Activated CD8-positive, alpha-beta memory T cell treated with anti-CD3 and anti-CD28 coated beads, Interleukin-2, amount 10 ng/mL, durations not matched to agents 7 days and 5 days (primary cell): ENCODE results near the gene EPPIN. TPM values are rescaled to one million over a fixed set of nuclear protein-coding genes. Genes with fewer than 3 reads are reported as not detected.
A peak's percentile ranks its signal among the peaks of the same experiment; 100 is the strongest.
"Not testable (repeated sequence)": the region's sequence is repeated elsewhere in the genome, so short reads cannot be mapped to it uniquely, and the experiment has no call there.

Experiments used
- ATAC-seq: fragments of 150-1000 bp; cut with Tn5 transposase; one replicate; pipeline ENCODE4 v1.10.0; 2021; ENCODE audit warnings: moderate library complexity
- CTCF ChIA-PET: fragments of 350-600 bp; sonication (Branson Sonifier 250); formaldehyde crosslinking; loops from one replicate; lab custom pipeline; 2021; ENCODE audit warnings: antibody characterized with exemption; lab: Charles Lee
- DNase-seq: peaks from one replicate; pipeline ENCODE4 v3.0.0-alpha.2; 2020
- H3K27ac Mint-ChIP-seq: one replicate; pipeline ENCODE4 v1.8.0; 2021; ENCODE audit warnings: mild to moderate bottlenecking, mixed read lengths
- H3K27me3 Mint-ChIP-seq: one replicate; pipeline ENCODE4 v1.8.0; 2021; ENCODE audit warnings: mixed read lengths
- H3K36me3 Mint-ChIP-seq: one replicate; pipeline ENCODE4 v1.8.0; 2021; ENCODE audit warnings: mild to moderate bottlenecking, mixed read lengths
- H3K4me1 Mint-ChIP-seq: one replicate; pipeline ENCODE4 v1.8.0; 2021; ENCODE audit warnings: mixed read lengths
- H3K4me3 Mint-ChIP-seq: one replicate; pipeline ENCODE4 v1.8.0; 2021; ENCODE audit warnings: mild to moderate bottlenecking, moderate library complexity, mixed read lengths
- H3K9me3 Mint-ChIP-seq: one replicate; pipeline ENCODE4 v1.8.0; 2022; ENCODE audit warnings: low read depth, mixed read lengths
- total RNA-seq, 2 experiments: library from RNA; stranded (reverse); gene quantifications; one replicate each; pipeline ENCODE4 v1.2.3, GENCODE V29; 2021

The EPPIN gene
- total RNA-seq: not detected

- Mint-ChIP-seq H3K4me3 (no peak within 1 kb of the TSS), H3K4me1 (no peaks in the 10 kb centered on the region), H3K36me3 (no peaks in the 10 kb centered on the region), H3K27me3 (peaks cover 35% of the 10 kb centered on the region), H3K9me3 (no peaks in the 10 kb centered on the region), H3K27ac (no peak within 1 kb of the TSS)
- CTCF ChIA-PET: no interaction called here
- ATAC-seq: no peak
- no peak for DNase-seq
Measured at GRCh38 chr20:45547206-45547770, at the start of gene EPPIN. TSS of gene EPPIN (minus strand) at chr20:45547401. CDS start at chr20:45547357, 44 bp downstream.

- DNase-seq (no peak), ATAC-seq (no peak)
- CTCF ChIA-PET: interaction anchor here (1.7 kb wide), 1 partner anchor 176 kb away, joined by 6 read pairs; no protein-coding TSS in a partner anchor
- H3K4me1 Mint-ChIP-seq: no peaks in the 10 kb centered on the region
- H3K27me3 Mint-ChIP-seq: peaks cover 43% of the 10 kb centered on the region
- H3K36me3 Mint-ChIP-seq: no peaks in the 10 kb centered on the region
- no peak overlapping the region for H3K27ac Mint-ChIP-seq
- no peaks in the 10 kb centered on the region for H3K9me3 Mint-ChIP-seq
- no peak overlapping the region for H3K4me3 Mint-ChIP-seq
Measured at GRCh38 chr20:45595235-45595634, 48.0 kb upstream of the EPPIN start.

GRCh38 chr20:45593498-45593897, 46.3 kb upstream of the EPPIN start:
- CTCF ChIA-PET: interaction anchor here (1.8 kb wide), 1 partner anchor 177 kb away, joined by 10 read pairs; no protein-coding TSS in a partner anchor
- H3K36me3 Mint-ChIP-seq: no peaks in the 10 kb centered on the region
- H3K9me3 Mint-ChIP-seq: no peaks in the 10 kb centered on the region
- no peak overlapping the region for H3K27ac Mint-ChIP-seq
- peaks cover 48% of the 10 kb centered on the region for H3K27me3 Mint-ChIP-seq
- no peaks in the 10 kb centered on the region for H3K4me1 Mint-ChIP-seq
- DNase-seq: no peak
- ATAC-seq: no peak
- H3K4me3 Mint-ChIP-seq: no peak overlapping the region

DNA sequence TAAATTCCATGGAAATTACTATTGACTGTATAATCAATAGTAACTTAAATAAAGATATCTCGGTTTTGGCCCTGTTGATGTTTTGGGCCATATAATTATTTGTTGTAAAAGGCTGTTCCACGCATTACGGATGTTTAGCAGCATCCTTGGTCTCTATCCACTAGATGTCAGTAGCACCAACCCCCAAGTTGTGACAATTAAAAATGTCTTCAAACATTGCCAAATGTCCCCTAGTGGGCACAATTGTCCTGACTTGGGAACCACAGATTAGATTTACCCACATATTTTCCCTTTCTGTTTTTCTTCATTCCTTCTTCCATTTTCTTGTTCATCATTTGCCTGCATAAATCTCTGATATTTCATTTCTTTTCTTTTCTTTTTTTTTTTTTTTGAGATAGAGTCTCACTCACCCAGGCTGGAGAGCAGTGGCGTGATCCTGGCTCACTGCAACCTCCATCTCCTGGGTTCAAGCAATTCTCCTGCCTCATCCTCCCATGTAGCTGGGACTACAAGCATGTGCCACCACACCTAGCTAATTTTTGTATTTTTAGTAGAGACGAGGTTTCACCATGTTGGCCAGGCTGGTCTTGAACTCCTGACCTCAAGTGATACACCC, 45.5 kb upstream of the EPPIN start:
- CTCF ChIA-PET: interaction anchor here (1.1 to 1.8 kb wide), 2 partner anchors 178 kb away, joined by 7 to 10 read pairs; no protein-coding TSS in a partner anchor
- Mint-ChIP-seq H3K4me3 (no peak overlapping the region), H3K27ac (no peak overlapping the region), H3K36me3 (no peaks in the 10 kb centered on the region), H3K4me1 (no peaks in the 10 kb centered on the region), H3K9me3 (no peaks in the 10 kb centered on the region), H3K27me3 (peaks cover 46% of the 10 kb centered on the region)
- DNase-seq (no peak), ATAC-seq (peak; percentile 58)

- no peaks in the 10 kb centered on the region for H3K4me1 Mint-ChIP-seq
Measured at GRCh38 chr20:45589725-45590124, 42.5 kb upstream of the EPPIN start.

GRCh38 chr20:45588800-45589199, 41.6 kb upstream of the EPPIN start:
- Mint-ChIP-seq H3K4me3 (no peak overlapping the region), H3K9me3 (no peaks in the 10 kb centered on the region), H3K36me3 (no peaks in the 10 kb centered on the region), H3K27me3 (peaks cover 27% of the 10 kb centered on the region), H3K27ac (no peak overlapping the region), H3K4me1 (no peaks in the 10 kb centered on the region)
- CTCF ChIA-PET: interaction anchor here (1.7 kb wide), 1 partner anchor 182 kb away, joined by 6 read pairs; no protein-coding TSS in a partner anchor
- ATAC-seq (no peak), DNase-seq (no peak)

More at GRCh38 chr20:45589725-45590124, 42.5 kb upstream of the EPPIN start:
- DNase-seq: no peak
- Mint-ChIP-seq H3K4me3 (no peak overlapping the region), H3K27ac (no peak overlapping the region), H3K27me3 (peaks cover 35% of the 10 kb centered on the region), H3K9me3 (no peaks in the 10 kb centered on the region), H3K36me3 (no peaks in the 10 kb centered on the region)
- CTCF ChIA-PET: interaction anchor here (1.7 kb wide), 1 partner anchor 181 kb away, joined by 6 read pairs; no protein-coding TSS in a partner anchor
- ATAC-seq: no peak

DNA sequence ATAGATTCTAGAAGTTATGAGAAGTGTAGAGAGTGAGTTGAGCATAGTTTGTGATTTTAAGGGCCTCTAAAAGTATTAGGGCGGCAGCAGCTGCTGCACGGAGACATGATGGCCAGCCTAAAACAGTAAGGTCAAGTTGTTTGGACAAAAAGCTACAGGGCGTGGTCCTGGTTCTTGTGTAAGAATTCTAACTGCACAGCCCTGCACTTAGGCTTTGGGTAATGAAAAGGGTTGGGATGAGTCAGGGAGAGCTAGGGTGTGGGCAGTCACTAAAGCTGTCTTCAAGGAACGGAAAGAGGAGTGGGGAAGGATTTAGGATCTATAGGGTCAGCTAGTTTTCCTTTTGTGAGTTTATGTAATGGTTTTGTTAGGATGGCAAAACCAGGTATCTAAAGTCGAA, 38.8 kb upstream of the EPPIN start:
- H3K4me1 Mint-ChIP-seq, DNase-seq, ATAC-seq, H3K4me3 Mint-ChIP-seq, H3K9me3 Mint-ChIP-seq, H3K36me3 Mint-ChIP-seq, H3K27ac Mint-ChIP-seq, CTCF ChIA-PET: not testable (repeated sequence)
- peaks cover 25% of the 10 kb centered on the region for H3K27me3 Mint-ChIP-seq

DNA sequence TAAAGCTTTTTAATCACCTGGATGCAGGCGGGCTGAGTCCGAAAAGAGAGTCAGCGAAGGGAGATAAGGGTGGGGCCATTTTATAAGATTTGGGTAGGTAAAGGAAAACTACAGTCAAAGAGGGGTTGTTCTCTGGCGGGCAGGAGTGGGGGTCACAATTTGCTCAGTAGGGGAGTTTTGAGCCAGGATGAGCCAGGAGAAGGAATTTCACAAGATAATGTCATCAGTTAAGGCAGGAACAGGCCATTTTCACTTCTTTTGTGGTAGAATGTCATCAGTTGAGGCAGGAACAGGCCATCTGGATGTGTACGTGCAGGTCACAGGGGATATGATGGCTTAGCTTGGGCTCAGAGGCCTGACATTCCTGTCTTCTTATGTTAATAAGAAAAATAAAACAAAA, 37.1 kb upstream of the EPPIN start:
- H3K9me3 Mint-ChIP-seq, H3K36me3 Mint-ChIP-seq, H3K4me3 Mint-ChIP-seq, ATAC-seq, H3K4me1 Mint-ChIP-seq, H3K27ac Mint-ChIP-seq, DNase-seq, CTCF ChIA-PET: not testable (repeated sequence)
- peaks cover 35% of the 10 kb centered on the region for H3K27me3 Mint-ChIP-seq

GRCh38 chr20:45583502-45583901, 36.3 kb upstream of the EPPIN start:
- H3K27me3 Mint-ChIP-seq: peaks cover 34% of the 10 kb centered on the region
- CTCF ChIA-PET: no interaction called here
- ATAC-seq: no peak

GRCh38 chr20:45581702-45582101, 34.5 kb upstream of the EPPIN start:
- peaks cover 36% of the 10 kb centered on the region for H3K27me3 Mint-ChIP-seq
- DNase-seq (no peak), ATAC-seq (no peak)
- CTCF ChIA-PET: no interaction called here
- no peaks in the 10 kb centered on the region for H3K4me1 Mint-ChIP-seq
- no peak overlapping the region for H3K4me3 Mint-ChIP-seq
- no peaks in the 10 kb centered on the region for H3K9me3 Mint-ChIP-seq
- no peaks in the 10 kb centered on the region for H3K36me3 Mint-ChIP-seq
- no peak overlapping the region for H3K27ac Mint-ChIP-seq

More at GRCh38 chr20:45583502-45583901, 36.3 kb upstream of the EPPIN start:
- DNase-seq: no peak
- Mint-ChIP-seq H3K9me3 (no peaks in the 10 kb centered on the region), H3K4me3 (no peak overlapping the region), H3K4me1 (no peaks in the 10 kb centered on the region), H3K36me3 (no peaks in the 10 kb centered on the region), H3K27ac (no peak overlapping the region)

DNA sequence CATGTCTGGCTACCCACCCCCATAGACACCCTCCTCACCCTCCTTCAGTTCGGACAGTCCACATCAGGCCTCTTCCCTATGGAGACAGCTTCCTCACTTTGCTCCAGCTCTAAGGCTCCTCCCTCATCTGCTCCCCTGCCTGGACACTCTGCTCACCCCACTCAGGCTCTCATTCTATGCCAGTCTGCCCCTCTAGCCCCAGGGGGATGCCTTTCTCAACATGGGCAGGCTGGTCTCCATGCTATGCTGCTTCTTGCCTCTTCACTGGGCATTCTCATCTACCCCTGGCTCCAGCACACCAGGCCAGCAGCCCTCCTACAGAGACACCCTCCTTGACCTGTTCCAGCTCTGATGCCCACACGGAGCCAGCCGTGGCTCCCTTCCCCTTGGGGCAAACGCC, 32.0 kb upstream of the EPPIN start, which contains the start of gene WFDC8:
Gene WFDC8 (minus strand): TSS at position 101 of the 400 bp plus-strand sequence. CDS start 37 bp downstream, at position 64.
- DNase-seq: no peak
- no peak for ATAC-seq
- Mint-ChIP-seq H3K4me1 (no peaks in the 10 kb centered on the region), H3K27ac (no peak within 1 kb of the TSS), H3K4me3 (no peak within 1 kb of the TSS), H3K36me3 (no peaks in the 10 kb centered on the region), H3K9me3 (no peaks in the 10 kb centered on the region), H3K27me3 (peaks cover 38% of the 10 kb centered on the region)
- CTCF ChIA-PET: no interaction called here

DNA sequence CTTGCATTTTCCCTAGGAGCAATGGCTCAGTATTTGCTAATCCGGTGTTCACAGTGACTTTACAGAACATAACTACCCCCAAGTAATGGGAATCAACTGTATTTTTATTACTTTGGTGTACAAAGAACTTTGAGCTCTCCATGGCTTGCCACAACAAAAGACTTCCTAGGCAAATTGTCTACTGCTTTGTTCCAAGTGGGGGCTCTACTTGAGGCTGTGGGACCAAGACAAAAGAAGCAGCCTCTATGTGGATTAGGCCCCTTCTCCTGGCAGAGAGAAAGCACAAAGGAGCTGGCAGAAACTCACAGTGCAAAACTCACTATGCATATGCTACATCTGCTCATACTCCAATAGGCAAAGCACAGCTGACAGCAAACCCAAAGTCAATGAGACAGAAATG, 31.0 kb upstream of the EPPIN start:
- CTCF ChIA-PET: no interaction called here
- Mint-ChIP-seq H3K27ac (no peak overlapping the region), H3K36me3 (no peaks in the 10 kb centered on the region), H3K27me3 (peaks cover 40% of the 10 kb centered on the region), H3K4me3 (no peak overlapping the region), H3K4me1 (no peaks in the 10 kb centered on the region), H3K9me3 (no peaks in the 10 kb centered on the region)
- ATAC-seq: no peak
- DNase-seq: no peak

DNA sequence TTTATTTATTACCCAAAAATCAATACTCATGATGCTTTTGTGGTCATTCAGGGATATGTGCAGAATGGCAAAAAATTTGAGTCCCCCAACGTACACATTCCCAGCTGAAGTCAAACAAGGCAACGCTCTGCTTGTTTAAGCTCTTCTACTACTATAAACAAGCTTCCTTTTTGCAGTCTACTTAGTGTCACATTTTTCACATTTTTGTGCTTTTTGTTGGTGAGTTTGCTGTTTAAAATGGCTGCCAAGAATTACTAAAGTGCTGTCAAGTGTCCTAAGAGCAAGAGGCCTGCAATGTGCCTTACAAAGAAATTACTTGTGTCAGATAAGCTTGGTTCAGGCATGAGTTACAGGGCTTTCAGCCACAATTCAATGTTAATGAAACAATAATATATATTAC, 29.8 kb upstream of the EPPIN start:
- CTCF ChIA-PET: no interaction called here
- Mint-ChIP-seq H3K27ac (no peak overlapping the region), H3K4me3 (no peak overlapping the region)

DNA sequence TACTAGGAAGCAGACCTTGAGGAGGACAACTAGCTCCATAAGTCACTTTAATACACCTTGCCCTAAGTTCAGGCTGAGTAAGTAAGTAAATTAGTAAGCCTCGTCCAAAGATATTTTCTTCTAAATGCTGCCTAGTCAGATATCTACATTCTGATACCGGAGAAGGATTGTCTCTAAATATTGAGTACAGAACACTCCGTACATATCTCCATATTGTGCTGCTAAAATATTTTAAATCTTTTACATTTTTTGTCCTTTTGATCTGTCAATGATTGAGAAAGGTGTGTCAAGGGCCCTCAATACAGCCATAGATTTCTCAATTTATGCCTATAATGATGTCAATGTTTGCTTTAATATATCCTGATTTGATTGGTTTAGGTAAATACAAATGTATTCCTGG, 28.7 kb upstream of the EPPIN start:
- Mint-ChIP-seq H3K4me3 (no peak overlapping the region), H3K4me1 (no peaks in the 10 kb centered on the region), H3K27me3 (peaks cover 42% of the 10 kb centered on the region), H3K9me3 (no peaks in the 10 kb centered on the region), H3K27ac (no peak overlapping the region), H3K36me3 (no peaks in the 10 kb centered on the region)
- no peak for ATAC-seq
- CTCF ChIA-PET: no interaction called here
- no peak for DNase-seq

More for the DNA sequence above, 29.8 kb upstream of the EPPIN start:
- no peak for DNase-seq
- Mint-ChIP-seq H3K4me1 (no peaks in the 10 kb centered on the region), H3K36me3 (no peaks in the 10 kb centered on the region), H3K9me3 (no peaks in the 10 kb centered on the region), H3K27me3 (peaks cover 42% of the 10 kb centered on the region)
- no peak for ATAC-seq
